Measurements from ENCODE around the gene TCOF1. TPM values are rescaled to one million over a fixed set of nuclear protein-coding genes. Genes with fewer than 3 reads are reported as not detected.

TCOF1 gene
- total and polyA plus RNA-seq, 2 experiments from 2014 or later, result 86.8 to 165 TPM

GRCh38 chr5:150401076-150401375 is 43.5 kb downstream of the TCOF1 start:
- Mint-ChIP-seq H3K4me1 (no peaks in the 10 kb centered on the region; the same call in 2 of the 3 replicates), H3K36me3 (ENCODE audit: low read depth) (peaks cover 59% of the 10 kb centered on the region), H3K4me3 (no peak overlapping the region), H3K27me3 (ENCODE audit: insufficient read depth, low read depth, poor library complexity) (peaks cover 17% of the 10 kb centered on the region), H3K9me3 (no peaks in the 10 kb centered on the region; the same call in 2 of the 3 replicates), H3K27ac (no peak overlapping the region)
- no peak for DNase-seq (ENCODE audit: low spot score)
- no peak overlapping the region for H2AFZ ChIP-seq
- H4K20me1 ChIP-seq (replicated peaks; ENCODE audit: insufficient read depth), result peaks cover 7% of the 10 kb centered on the region; the same call in 1 of the 2 replicates
- H3K4me3 ChIP-seq, result no peak overlapping the region
- H3K9me2 ChIP-seq (ENCODE audit: insufficient read depth), result no peaks in the 10 kb centered on the region
- 0 out of 2 replicates have a peak, but pooled peaks cover 4% of the 10 kb centered on the region for H3F3A ChIP-seq (replicated peaks; ENCODE audit: low read depth)
- H3K27ac ChIP-seq (ENCODE audit: low read depth), result no peak overlapping the region
- peaks cover 11% of the 10 kb centered on the region; the same call in 1 of the 2 replicates for H3K36me3 ChIP-seq (ENCODE audit: insufficient read depth)
- no peaks in the 10 kb centered on the region for H3K4me1 ChIP-seq (ENCODE audit: insufficient read depth)
- H3K27me3 ChIP-seq (ENCODE audit: insufficient read depth), result no peaks in the 10 kb centered on the region
- H3K4me2 ChIP-seq, result no peak overlapping the region
- ATAC-seq, result no peak
- TF ChIP-seq ZNF331 (CRISPR knock-in tag; IDR thresholded peaks at IDR 0.05; ENCODE audit: low read depth) (no peak), POLR2AphosphoS5 (IDR thresholded peaks at IDR 0.05; ENCODE audit: low read depth) (no peak; the same call in 1 of the 2 replicates), EZH2phosphoT487 (IDR thresholded peaks at IDR 0.05; ENCODE audit: unreplicated experiment) (no peak), CREB1 (CRISPR knock-in tag; IDR thresholded peaks at IDR 0.05; ENCODE audit: low read depth) (no peak), ZNF114 (CRISPR knock-in tag; IDR thresholded peaks at IDR 0.05) (no peak), EZH2 (IDR thresholded peaks at IDR 0.05; ENCODE audit: low read depth, unreplicated experiment) (no peak), JUNB (IDR thresholded peaks at IDR 0.05; ENCODE audit: unreplicated experiment) (no peak), REST (IDR thresholded peaks at IDR 0.05; ENCODE audit: unreplicated experiment) (no peak), CTCF (conservative IDR thresholded peaks at IDR 0.05; ENCODE audit: low read depth in 2 of 2) (no peak), ZNF462 (CRISPR knock-in tag; IDR thresholded peaks at IDR 0.05) (no peak), STAT1 (IDR thresholded peaks at IDR 0.05; ENCODE audit: unreplicated experiment) (no peak), ETS1 (IDR thresholded peaks at IDR 0.05) (no peak)
- no peaks in the 10 kb centered on the region for H3K79me2 ChIP-seq (replicated peaks; ENCODE audit: insufficient read depth)

All from GM23338 (cell line).